ENCODE data around the gene TBL1XR1.
A peak's percentile ranks its signal among the peaks of the same experiment; 100 is the strongest.
"Not testable (repeated sequence)": the region's sequence is repeated elsewhere in the genome, so short reads cannot be mapped to it uniquely, and the experiment has no call there.

Gene TBL1XR1

GRCh38 chr3:177181418-177181817, 15.9 kb downstream of the TBL1XR1 start:
- no peak for DNase-seq (ENCODE audit: low spot score)

GRCh38 chr3:177180506-177180905, 16.8 kb downstream of the TBL1XR1 start:
- DNase-seq (ENCODE audit: low spot score) = no peak

GRCh38 chr3:177179281-177180067, 17.8 kb downstream of the TBL1XR1 start:
- DNase-seq (ENCODE audit: low spot score) = peak; percentile 28

- no peak for DNase-seq (ENCODE audit: low spot score)
These were observed 19.5 kb downstream of the TBL1XR1 start for GRCh38 chr3:177177749-177178221.

- DNase-seq (ENCODE audit: low spot score) = no peak
These were observed 22.6 kb downstream of the TBL1XR1 start for GRCh38 chr3:177174607-177175170.

GRCh38 chr3:177169936-177170722, 27.2 kb downstream of the TBL1XR1 start:
- DNase-seq (ENCODE audit: low spot score) = no peak

GRCh38 chr3:177168431-177168830, 28.9 kb downstream of the TBL1XR1 start:
- no peak for DNase-seq (ENCODE audit: low spot score)

- no peak for DNase-seq (ENCODE audit: low spot score)
These were observed 34.5 kb downstream of the TBL1XR1 start for GRCh38 chr3:177162742-177163141.

- DNase-seq (ENCODE audit: low spot score) = not testable (repeated sequence)
These were observed 35.7 kb downstream of the TBL1XR1 start for GRCh38 chr3:177161603-177162002.

GRCh38 chr3:177158461-177158860, 38.8 kb downstream of the TBL1XR1 start:
- DNase-seq (ENCODE audit: low spot score) = no peak

GRCh38 chr3:177157492-177157891, 39.8 kb downstream of the TBL1XR1 start:
- no peak for DNase-seq (ENCODE audit: low spot score)

GRCh38 chr3:177154733-177155132, 42.5 kb downstream of the TBL1XR1 start:
- DNase-seq (ENCODE audit: low spot score) = no peak

- DNase-seq (ENCODE audit: low spot score) = peak; percentile 45
These were observed 46.2 kb downstream of the TBL1XR1 start for GRCh38 chr3:177150970-177151627.

- peak; percentile 26 for DNase-seq (ENCODE audit: low spot score)
These were observed 46.9 kb downstream of the TBL1XR1 start for GRCh38 chr3:177150218-177150916.

GRCh38 chr3:177149106-177149505, 48.2 kb downstream of the TBL1XR1 start:
- no peak for DNase-seq (ENCODE audit: low spot score)

GRCh38 chr3:177147790-177148189, 49.5 kb downstream of the TBL1XR1 start:
- no peak for DNase-seq (ENCODE audit: low spot score)

GRCh38 chr3:177146646-177147045, 50.6 kb downstream of the TBL1XR1 start:
- peak; percentile 50 for DNase-seq (ENCODE audit: low spot score)

- peak; percentile 60 for DNase-seq (ENCODE audit: low spot score)
These were observed 51.3 kb downstream of the TBL1XR1 start for GRCh38 chr3:177145954-177146353.

GRCh38 chr3:177145381-177145780, 51.9 kb downstream of the TBL1XR1 start:
- peak; percentile 53 for DNase-seq (ENCODE audit: low spot score)

- DNase-seq (ENCODE audit: low spot score) = peak; percentile 84
These were observed 52.4 kb downstream of the TBL1XR1 start for GRCh38 chr3:177144922-177145321.

GRCh38 chr3:177141899-177142646, 55.2 kb downstream of the TBL1XR1 start:
- peak; percentile 36 for DNase-seq (ENCODE audit: low spot score)
